Adrenal gland (tissue), 12 donors: ENCODE data around the gene LRP1. TPM values are rescaled to one million over a fixed set of nuclear protein-coding genes. Genes with fewer than 3 reads are reported as not detected.

Experiments used
- DNase-seq, 7 donors: peaks; one replicate each; pipeline ENCODE4 v3.0.0-alpha.2; 2019 to 2020
- H3K27ac ChIP-seq, 5 donors: fragments of 200-600 bp; sonication (generic) in 4 of 5; 1 replicate in 3 of 5; 2 replicates in 2 of 5; pipeline versions ENCODE4 v1.5.1 to v1.8.0; 2016 to 2020; ENCODE audit warnings: mild to moderate bottlenecking in 1 of 5
- H3K27me3 ChIP-seq: fragments of 200-600 bp; 2 replicates; pipeline ENCODE4 v1.8.0; 2021
- H3K36me3 ChIP-seq, 2 donors: fragments of 200-600 bp; replicated peaks in 1 of 2; 1 replicate in 1 of 2; 2 replicates in 1 of 2; pipeline versions ENCODE4 v1.5.1 to v1.8.0; 2018 to 2022
- H3K4me1 ChIP-seq, 2 donors: fragments of 200-600 bp; replicated peaks in 1 of 2; 1 replicate in 1 of 2; 2 replicates in 1 of 2; pipeline versions ENCODE4 v1.5.1 to v1.8.0; 2018 to 2021
- H3K4me3 ChIP-seq, 4 donors: fragments of 200-600 bp; sonication (generic) in 3 of 4; one replicate each; pipeline ENCODE4 v1.5.1; 2016 to 2018
- H3K9me3 ChIP-seq, 3 donors: fragments of 200-600 bp; sonication (generic) in 1 of 3; replicated peaks in 1 of 3; 1 replicate in 2 of 3; 2 replicates in 1 of 3; pipeline versions ENCODE4 v1.5.1 to v1.8.0; 2016 to 2021
- POLR2A ChIP-seq, 2 donors: fragments of 450-650 bp; IDR thresholded peaks; one replicate each; pipeline ENCODE4 v1.6.1; 2017; ENCODE audit warnings: antibody characterized with exemption in 2 of 2, mild to moderate bottlenecking in 2 of 2, moderate library complexity in 1 of 2
- WGBS, 4 donors: extraction: QIAGEN DNeasy Blood & Tissue Kit in 2 of 4; methylation state at CpG; one replicate each; pipeline versions ENCODE4 v1.1.5 to v1.1.7; 2013 to 2017; 5-methylcytosine and 5-hydroxymethylcytosine counted together
- intact Hi-C, 2 donors: fragments of 100-400 bp; cut with DNase I; formaldehyde crosslinking; loops; one replicate each; pipeline versions ENCODE4 v1.14.1 to v1.15.0; 2022 to 2023
- polyA plus RNA-seq, 3 donors: library from polyadenylated mRNA; stranded (reverse); fragments of 200-250 nt in 2 of 3; fragments of 350-450 nt in 1 of 3; fragmentation: Illumina TruSeq in 1 of 3; extraction: RNeasy Lipid Tissue Mini Kit (QIAGEN cat#74804) in 1 of 3; gene quantifications; one replicate each; pipeline ENCODE4 v1.2.3, GENCODE V29; 2013 to 2014
- total RNA-seq, 9 donors: library from RNA; depleted of rRNA in 4 of 9; stranded (reverse); fragments of >200 nt in 4 of 9; fragments of 120-200 nt in 1 of 9; fragmentation: NEBNext Ultra II Directional in 1 of 9; extraction: Animal tissue kit (Norgen Biotek cat#: 25700) in 1 of 9; gene quantifications; one replicate each; pipeline versions ENCODE4 v1.1.0 to v1.2.4, GENCODE V29; 2013 to 2023
- TF ChIP-seq, protein P1 (sequence below), 6 experiments: fragments of 450-650 bp in 4 of 6; fragments of 200-600 bp in 2 of 6; sonication (generic) in 1 of 6; IDR thresholded peaks; 1 replicate in 5 of 6; 2 replicates in 1 of 6; pipeline versions ENCODE4 v1.5.1 to v1.8.0; 2016 to 2021; ENCODE audit warnings: antibody characterized with exemption in 6 of 6, mild to moderate bottlenecking in 2 of 6, moderate library complexity in 1 of 6
- donor health status: healthy with polysubstance abuse.
- donor health status: Bipolar disorder and iron deficiency.
- donor health status: DM: yes; HTN: yes; CAD: no.
- donor health status: DM: no; HTN: no; CAD: no.
- donor health status: DM: no; HTN: no; CAD: no.
- donor health status: DM: yes; HTN: yes; CAD: no.

The LRP1 gene
- total and polyA plus RNA-seq, 12 donors: 18.4 to 307 (median 138) TPM

DNA sequence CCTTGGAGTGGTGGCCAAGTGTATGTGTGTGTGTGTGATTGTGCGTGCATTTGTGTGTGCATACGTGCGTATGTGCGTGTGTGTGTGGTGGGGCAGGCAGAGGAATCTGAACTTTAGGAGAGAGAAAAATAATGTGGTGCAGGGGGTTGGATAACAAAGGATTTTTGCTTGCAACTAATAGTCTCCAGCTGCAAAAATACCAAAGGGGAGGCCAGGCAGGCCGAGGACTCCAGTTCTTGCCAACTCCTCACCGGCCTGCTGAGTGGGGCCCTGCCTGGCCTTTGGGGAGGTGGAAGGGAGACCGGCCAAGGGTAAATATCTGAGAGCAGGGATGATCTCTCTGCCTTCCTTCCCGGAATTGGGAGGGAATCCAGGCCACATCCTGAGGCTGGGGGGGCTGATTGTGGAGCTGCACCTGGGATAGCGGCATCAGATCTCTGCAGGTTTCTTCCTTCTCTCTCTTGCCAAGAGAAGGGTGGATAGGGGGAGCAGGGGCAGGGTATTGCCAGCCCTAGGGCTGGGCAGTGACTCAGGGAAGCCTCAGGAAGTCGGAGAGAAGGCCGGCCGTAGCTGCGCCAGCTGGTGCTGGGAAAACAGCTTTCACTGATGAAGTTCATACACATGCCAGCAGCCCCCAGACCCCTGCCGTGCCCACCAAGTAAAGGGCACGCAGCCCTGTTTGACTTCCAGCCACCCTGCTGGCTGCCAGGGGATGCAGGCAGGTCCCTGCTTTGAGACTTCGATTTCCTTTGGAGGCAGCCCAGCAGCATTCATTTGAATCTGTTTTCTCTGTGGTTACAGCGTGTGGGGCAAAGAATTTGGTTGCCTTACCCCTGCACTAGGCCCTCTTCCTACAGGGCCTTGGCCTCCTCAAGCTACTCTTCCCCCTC, 23.7 kb downstream of the LRP1 start:
- H3K4me1 ChIP-seq: peaks cover 32 to 79% of the 10 kb centered on the region in 2 donors
- WGBS, 4 donors: 61 to 72% (median 68%) methylated on average over 14 to 17 of the region's 17 CpGs
- H3K27me3 ChIP-seq: no peaks in the 10 kb centered on the region
- peak in 2 of 7 donors; percentile 58 to 65 for DNase-seq
- no peak for TF ChIP-seq POLR2A (IDR thresholded peaks at IDR 0.05)
- TF ChIP-seq, protein P1, sequence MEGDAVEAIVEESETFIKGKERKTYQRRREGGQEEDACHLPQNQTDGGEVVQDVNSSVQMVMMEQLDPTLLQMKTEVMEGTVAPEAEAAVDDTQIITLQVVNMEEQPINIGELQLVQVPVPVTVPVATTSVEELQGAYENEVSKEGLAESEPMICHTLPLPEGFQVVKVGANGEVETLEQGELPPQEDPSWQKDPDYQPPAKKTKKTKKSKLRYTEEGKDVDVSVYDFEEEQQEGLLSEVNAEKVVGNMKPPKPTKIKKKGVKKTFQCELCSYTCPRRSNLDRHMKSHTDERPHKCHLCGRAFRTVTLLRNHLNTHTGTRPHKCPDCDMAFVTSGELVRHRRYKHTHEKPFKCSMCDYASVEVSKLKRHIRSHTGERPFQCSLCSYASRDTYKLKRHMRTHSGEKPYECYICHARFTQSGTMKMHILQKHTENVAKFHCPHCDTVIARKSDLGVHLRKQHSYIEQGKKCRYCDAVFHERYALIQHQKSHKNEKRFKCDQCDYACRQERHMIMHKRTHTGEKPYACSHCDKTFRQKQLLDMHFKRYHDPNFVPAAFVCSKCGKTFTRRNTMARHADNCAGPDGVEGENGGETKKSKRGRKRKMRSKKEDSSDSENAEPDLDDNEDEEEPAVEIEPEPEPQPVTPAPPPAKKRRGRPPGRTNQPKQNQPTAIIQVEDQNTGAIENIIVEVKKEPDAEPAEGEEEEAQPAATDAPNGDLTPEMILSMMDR (IDR thresholded peaks at IDR 0.05): no peak
- peak overlapping the region; percentile 42 to 88 (median 64) for H3K27ac ChIP-seq
- no peaks in the 10 kb centered on the region for H3K9me3 ChIP-seq
- intact Hi-C loops: no loop called here
- peaks cover 0 to 21% of the 10 kb centered on the region in 2 donors for H3K36me3 ChIP-seq
- no peak overlapping the region for H3K4me3 ChIP-seq

GRCh38 chr12:57152639-57153038, 24.4 kb downstream of the LRP1 start:
- H3K4me1 ChIP-seq: peaks cover 32 to 77% of the 10 kb centered on the region in 2 donors
- no peaks in the 10 kb centered on the region for H3K27me3 ChIP-seq
- DNase-seq: peak in 4 of 7 donors; percentile 52 to 69 (median 56)
- WGBS, 4 donors: 49 to 71% (median 66%) methylated on average over 4 of the region's 4 CpGs
- H3K36me3 ChIP-seq: peaks cover 0 to 21% of the 10 kb centered on the region in 2 donors
- TF ChIP-seq, protein P1 (IDR thresholded peaks at IDR 0.05): no peak
- no peak for TF ChIP-seq POLR2A (IDR thresholded peaks at IDR 0.05)
- intact Hi-C loops: no loop called here
- no peak overlapping the region for H3K4me3 ChIP-seq
- H3K27ac ChIP-seq: peak overlapping the region; percentile 42 to 88 (median 64)
- H3K9me3 ChIP-seq: no peaks in the 10 kb centered on the region

- WGBS, 4 donors: 60 to 82% (median 69%) methylated on average over 1 of the region's 1 CpG
- Histone ChIP-seq H3K4me1 (peaks cover 36 to 77% of the 10 kb centered on the region in 2 donors), H3K27me3 (no peaks in the 10 kb centered on the region), H3K36me3 (peaks cover 0 to 21% of the 10 kb centered on the region in 2 donors), H3K9me3 (no peaks in the 10 kb centered on the region), H3K27ac (peak overlapping the region in 3 of 5 donors; percentile 54 to 88 (median 84)), H3K4me3 (no peak overlapping the region)
- DNase-seq: no peak
- intact Hi-C loops: no loop called here
- TF ChIP-seq, protein P1 (IDR thresholded peaks at IDR 0.05): no peak
- no peak for TF ChIP-seq POLR2A (IDR thresholded peaks at IDR 0.05)
Observed at GRCh38 chr12:57153415-57153997, 25.2 kb downstream of the LRP1 start.

DNA sequence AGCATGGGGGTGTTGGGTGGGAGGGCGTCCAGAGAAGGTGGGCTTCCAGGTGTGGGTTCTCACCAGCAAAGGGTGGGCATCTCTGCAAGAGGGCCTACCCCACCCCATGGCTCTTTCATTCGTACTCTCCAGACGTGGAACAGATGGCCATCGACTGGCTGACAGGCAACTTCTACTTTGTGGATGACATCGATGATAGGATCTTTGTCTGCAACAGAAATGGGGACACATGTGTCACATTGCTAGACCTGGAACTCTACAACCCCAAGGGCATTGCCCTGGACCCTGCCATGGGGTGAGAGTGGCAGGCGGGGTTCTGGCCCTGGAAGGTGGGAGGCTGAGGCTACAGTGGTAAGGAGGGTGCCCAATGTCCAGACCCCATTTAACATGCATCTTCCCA, 25.8 kb downstream of the LRP1 start:
- no peaks in the 10 kb centered on the region for H3K27me3 ChIP-seq
- H3K9me3 ChIP-seq: no peaks in the 10 kb centered on the region
- H3K36me3 ChIP-seq: peaks cover 0 to 21% of the 10 kb centered on the region in 2 donors
- H3K4me1 ChIP-seq: peaks cover 33 to 76% of the 10 kb centered on the region in 2 donors
- intact Hi-C loops: no loop called here
- 83 to 89% (median 87%) methylated on average over 4 to 6 of the region's 6 CpGs for WGBS, 4 donors
- TF ChIP-seq POLR2A (IDR thresholded peaks at IDR 0.05): no peak
- TF ChIP-seq, protein P1 (IDR thresholded peaks at IDR 0.05): no peak
- DNase-seq: no peak
- peak overlapping the region in 1 of 5 donors; percentile 54 for H3K27ac ChIP-seq
- H3K4me3 ChIP-seq: no peak overlapping the region
